Activated CD4-positive, alpha-beta T cell treated with anti-CD3 and anti-CD28 coated beads, Interleukin-2, Interleukin-6, amounts not matched to agents 100 ng/mL and 50 ng/mL, durations not matched to agents 16 hours and 8 hours (primary cell): ENCODE data around the gene LRRC3.

Source experiments
- DNase-seq: peaks from one replicate; pipeline ENCODE4 v3.0.0-alpha.2; 2020

The LRRC3 gene

DNA sequence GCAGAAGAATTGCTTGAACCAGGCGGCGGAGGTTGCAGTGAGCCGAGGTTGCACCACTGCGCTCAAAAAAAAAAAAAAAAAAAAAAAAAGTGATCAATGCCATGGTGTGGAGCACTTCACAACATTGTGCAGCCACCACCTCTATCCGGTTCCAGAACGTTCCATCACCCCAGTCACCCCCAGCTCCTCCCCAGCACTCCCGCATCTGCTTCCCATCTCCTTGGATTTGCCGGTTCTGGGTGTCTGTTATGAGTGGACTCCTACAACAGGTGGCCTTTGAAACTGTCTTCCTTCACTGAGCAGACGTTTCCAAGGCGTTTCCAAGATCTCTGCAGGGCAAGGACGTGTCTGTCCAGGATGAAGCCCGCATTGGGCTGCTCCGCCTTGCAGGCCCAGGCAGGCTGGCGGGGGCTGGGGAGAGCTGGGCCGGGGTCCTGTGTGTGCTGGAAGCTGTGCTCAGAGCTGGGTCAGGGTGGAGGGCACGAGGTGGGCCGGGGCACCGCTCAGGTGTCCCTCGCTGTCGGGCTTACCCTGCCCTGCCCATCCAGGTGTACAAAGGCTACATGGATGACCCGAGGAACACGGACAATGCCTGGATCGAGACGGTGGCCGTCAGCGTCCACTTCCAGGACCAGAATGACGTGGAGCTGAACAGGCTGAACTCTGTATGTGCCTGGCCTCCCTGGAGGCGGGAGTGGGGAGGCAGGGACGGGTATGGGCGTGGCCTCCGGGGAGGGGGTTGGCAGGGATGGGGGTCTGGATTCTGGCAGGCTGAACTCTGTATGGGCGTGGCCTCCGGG is 14.9 kb upstream of the LRRC3 start:
- DNase-seq: no peak

DNA sequence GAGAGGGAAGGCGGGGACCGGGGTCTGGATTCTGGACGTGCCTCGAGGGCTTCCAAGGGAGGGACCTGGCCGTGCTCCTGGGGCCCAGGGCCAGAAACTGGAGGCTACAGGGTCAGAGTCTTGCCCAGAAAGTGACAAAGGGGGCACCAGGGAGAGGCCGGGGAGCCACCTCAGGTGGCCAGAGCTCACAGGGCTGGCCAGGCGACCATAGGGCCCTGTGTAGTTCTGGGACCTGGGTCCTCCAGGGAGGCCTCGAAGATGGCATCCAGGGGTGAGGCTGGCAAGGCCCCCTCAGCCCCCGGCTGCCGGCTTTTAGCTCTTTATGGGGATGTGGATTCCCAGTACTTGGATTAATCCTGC is 14.3 kb upstream of the LRRC3 start:
- no peak for DNase-seq

DNA sequence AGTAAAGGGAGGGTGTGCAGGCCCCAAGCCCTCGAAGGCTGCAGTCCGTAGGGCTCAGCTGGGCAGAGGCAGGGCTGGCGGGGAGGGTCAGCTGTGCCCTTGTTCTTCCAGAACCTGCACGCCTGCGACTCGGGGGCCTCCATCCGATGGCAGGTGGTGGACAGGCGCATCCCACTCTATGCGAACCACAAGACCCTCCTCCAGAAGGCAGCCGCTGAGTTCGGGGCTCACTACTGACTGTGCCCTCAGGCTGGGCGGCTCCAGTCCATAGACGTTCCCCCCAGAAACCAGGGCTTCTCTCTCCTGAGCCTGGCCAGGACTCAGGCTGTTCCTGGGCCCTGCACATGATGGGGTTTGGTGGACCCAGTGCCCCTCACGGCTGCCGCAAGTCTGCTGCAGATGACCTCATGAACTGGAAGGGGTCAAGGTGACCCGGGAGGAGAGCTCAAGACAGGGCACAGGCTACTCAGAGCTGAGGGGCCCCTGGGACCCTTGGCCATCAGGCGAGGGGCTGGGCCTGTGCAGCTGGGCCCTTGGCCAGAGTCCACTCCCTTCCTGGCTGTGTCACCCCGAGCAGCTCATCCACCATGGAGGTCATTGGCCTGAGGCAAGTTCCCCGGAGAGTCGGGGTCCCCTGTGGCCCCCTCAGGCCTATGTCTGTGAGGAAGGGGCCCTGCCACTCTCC is 13.6 kb upstream of the LRRC3 start:
- DNase-seq: no peak

GRCh38 chr21:44442266-44443125 is 12.8 kb upstream of the LRRC3 start:
- DNase-seq: no peak

GRCh38 chr21:44443291-44443890 is 11.9 kb upstream of the LRRC3 start:
- no peak for DNase-seq

GRCh38 chr21:44443891-44444285 is 11.4 kb upstream of the LRRC3 start:
- DNase-seq: no peak

GRCh38 chr21:44444286-44444931 is 10.9 kb upstream of the LRRC3 start:
- DNase-seq: peak; percentile 15

GRCh38 chr21:44445145-44445812 is 10.0 kb upstream of the LRRC3 start:
- DNase-seq: no peak

GRCh38 chr21:44448651-44449131 is 6.6 kb upstream of the LRRC3 start:
- no peak for DNase-seq

DNA sequence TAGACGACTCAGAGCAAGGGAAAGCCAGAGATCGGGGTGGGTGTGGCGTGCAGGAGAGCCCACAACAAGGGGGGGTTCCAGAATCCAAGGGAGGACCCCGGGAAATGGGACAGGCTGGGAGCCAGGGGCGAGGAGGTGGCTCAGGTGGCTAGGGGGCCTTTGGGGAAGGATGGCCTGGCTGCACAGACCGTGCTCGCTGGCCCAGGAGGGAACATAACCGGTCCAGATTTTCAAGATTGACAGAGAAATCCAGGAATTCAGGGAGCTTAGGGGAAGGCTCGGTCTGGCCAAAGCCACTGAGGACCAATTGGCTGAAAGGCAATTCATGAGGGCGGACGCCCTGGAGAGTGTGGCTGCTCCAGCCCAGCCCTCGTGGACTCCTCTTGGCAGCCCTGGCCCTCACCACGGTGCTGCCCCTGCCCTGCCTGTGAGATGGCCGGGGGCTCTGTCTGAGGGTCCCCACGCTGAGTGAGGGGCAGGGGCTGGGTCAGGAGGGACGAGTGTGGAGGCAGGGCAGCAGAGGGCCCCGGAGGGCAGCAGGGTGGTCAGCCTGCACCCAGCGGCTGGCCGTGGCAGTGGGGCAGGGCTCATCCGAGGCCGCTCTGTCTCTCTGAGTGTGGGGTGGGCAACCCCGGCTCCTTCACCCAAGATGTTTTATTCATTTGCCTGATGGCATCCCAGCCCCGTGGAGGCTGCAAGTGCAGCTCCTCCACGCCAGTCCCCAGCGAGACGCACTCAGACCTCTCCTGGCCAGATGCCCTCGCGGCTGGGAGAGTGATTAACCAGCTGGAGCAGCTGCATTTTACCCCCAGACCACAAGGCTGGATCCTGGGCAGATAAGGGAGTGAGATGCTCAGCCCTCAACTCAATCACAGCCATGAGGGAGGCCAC is 5.6 kb upstream of the LRRC3 start:
- no peak for DNase-seq

DNA sequence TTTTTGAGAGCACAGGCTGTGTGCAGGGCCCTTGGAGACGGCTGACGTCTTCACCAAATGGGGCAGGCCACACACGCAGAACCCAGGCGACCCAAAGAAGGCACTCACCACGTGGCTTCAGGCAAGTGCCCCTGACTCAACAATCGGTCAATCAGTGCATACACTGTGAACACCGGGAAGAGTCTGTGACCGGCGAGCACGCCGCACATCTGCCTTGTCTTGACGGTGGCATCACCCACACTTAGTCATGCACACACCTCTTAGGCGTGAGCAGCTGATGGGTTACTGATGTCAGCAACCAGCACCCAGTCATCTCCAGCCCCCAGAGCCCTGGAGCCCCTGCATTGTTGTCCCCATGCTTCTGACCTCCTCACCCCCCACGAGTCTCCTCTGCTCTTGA is 4.9 kb upstream of the LRRC3 start:
- no peak for DNase-seq

DNA sequence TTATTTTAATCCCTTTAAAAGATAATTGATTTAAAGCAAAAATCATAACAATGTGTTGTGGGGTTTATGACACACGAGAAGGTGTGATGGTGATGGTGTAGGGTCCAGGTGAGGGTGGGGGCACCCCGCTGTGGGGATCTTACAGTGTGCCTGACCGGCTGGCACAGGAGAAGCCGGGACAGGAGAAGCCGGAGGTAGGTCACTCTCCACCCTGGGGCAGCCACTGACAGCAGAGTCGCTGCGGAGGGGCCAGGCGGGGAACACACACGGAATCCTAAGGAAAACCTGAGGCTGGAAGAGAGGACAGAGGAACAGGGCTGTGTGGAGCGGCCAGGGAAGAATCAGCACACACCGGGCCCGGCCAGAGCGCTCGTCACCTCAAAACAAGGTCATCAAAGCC is 4.3 kb upstream of the LRRC3 start:
- DNase-seq: no peak

DNA sequence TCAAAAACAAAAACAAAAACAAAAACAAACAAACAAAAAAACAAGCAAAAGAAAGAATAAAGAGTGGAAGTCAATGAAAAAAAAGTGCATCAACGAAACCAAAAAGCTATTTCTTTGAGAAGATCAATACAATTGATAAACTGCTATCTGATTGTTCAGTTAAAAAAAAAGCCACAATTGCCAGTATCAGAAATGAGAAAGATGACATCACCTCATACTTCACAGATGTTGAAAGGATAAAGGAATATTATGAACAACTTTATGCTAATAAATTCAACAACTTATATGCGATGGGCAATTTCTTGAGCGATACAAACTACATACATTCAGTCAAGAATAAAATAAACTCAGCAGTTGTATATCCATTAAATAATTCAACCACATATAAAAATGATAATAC is 2.2 kb upstream of the LRRC3 start:
- no peak for DNase-seq

GRCh38 chr21:44454058-44454457 is 1.3 kb upstream of the LRRC3 start:
- no peak for DNase-seq

DNA sequence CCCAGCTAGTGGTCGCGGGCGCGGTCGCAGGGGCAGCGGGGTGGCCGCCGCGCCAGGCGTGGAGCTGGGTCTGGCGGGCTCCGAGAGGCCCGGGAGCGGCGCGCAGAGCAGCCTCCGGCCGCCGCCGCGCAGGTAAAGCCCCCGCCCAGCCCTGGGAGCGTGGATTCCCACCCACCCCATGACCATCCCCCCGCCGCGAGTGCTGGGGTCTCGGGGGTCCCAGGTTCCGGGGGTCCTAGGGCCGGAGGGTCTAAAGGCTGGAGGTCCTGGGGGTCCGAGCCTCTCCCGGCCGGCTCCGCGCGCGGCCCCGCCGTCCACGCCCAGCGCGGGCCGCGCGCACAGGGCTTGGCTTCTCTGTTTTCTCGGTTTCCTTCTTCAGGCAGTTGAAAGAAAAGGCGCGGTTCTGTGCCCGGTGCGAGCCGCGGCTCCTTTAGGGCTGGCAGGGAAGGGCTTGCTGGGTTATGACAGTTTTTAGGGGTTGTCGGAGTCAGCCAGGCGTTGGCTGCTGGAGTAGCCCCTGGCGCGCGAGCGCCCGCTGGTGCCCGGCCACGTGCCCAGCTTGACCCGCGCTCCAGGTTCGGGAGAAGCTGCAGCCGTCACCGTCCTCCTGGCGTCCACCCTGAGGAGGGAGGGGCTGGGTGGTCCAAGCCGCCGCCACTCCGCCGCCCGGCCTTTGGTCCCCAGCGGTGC is 359 bp downstream of the LRRC3 start:
- DNase-seq: peak; percentile 41

DNA sequence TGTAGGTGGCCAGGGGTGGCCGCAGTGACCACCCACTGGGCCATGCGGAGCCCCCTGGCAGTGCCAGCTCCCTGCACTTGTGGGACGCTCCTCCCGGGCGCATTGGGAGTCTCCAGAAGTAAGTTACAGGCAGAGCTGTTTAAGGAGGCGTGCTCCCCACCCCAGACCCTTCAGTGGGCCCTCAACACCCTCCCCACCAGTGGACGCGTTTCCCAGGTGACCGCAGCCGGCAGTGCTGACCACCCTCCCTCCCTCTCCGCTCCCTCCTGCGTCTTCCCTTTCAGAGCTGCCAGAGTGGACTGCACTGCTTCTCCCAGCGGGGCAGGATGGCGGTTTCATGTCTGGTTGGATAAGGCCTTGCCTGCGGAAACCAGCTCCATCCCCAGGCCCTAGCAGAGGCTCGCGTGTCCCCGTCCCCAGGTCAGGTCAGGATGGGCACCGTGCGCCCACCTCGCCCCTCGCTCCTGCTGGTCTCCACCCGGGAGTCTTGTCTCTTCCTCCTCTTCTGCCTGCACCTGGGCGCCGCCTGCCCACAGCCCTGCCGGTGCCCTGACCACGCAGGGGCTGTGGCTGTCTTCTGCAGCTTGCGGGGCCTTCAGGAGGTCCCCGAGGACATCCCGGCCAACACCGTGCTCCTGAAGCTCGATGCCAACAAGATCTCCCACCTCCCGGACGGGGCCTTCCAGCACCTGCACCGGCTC is 1.1 kb downstream of the LRRC3 start:
- no peak for DNase-seq

DNA sequence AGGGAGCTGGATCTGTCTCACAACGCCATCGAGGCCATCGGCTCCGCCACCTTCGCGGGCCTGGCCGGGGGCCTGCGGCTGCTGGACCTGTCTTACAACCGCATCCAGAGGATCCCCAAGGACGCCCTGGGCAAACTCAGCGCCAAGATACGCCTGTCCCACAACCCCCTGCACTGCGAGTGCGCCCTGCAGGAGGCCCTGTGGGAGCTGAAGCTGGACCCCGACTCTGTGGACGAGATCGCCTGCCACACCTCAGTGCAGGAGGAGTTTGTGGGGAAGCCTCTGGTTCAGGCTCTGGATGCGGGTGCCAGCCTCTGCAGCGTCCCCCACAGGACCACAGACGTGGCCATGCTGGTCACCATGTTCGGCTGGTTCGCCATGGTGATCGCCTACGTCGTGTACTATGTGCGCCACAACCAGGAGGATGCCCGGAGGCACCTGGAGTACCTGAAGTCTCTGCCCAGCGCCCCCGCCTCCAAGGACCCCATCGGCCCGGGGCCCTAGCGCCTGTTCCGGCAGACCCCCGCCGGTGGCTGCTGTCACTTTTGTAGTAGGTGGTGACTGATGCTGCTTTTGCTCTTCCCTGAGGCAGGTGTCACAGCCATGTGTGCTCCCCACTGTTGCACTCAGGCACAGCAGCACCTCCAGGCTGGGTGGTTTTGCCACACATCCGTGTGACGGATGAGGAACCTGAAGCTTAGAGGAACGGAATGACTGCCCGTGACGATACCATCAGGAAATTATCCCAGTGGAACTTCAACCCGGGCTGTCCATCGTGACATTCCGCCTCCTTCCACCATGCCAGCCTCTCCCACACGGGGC is 1.8 kb downstream of the LRRC3 start:
- DNase-seq: no peak

- no peak for DNase-seq
Observed at GRCh38 chr21:44458971-44459711, 3.8 kb downstream of the LRRC3 start.
